ENCODE data around the gene SLC30A7. TPM values are rescaled to one million over a fixed set of nuclear protein-coding genes. Genes with fewer than 3 reads are reported as not detected.
"Not testable (repeated sequence)": the region's sequence is repeated elsewhere in the genome, so short reads cannot be mapped to it uniquely, and the experiment has no call there.

SLC30A7 gene
- total RNA-seq, 1 donor from 2014 or later = 22.2 TPM

DNA sequence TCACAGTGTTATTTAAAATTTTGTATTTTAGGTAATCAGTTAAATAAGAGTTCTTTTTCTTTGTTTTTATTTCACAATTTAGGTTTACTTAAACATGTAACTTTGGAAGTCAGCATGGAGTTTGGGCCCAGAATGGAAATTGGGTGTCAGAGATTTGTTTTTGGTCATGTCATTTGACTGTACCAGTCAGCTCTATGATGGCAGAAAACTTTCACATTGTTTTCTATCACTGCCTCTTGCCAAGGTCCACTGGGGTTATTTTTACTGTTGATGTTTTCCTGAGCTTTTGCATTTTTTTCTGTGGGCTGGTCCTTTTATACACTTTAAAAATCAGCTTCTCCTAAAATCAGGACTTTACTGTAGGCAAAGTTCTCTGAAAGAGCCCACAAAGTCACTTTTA is 54.4 kb downstream of the SLC30A7 start:
- H3K27me3 Mint-ChIP-seq (ENCODE audit: insufficient read depth, low read depth) = no peaks in the 10 kb centered on the region
- Histone ChIP-seq H3K27me3 (no peaks in the 10 kb centered on the region), H3F3A (ENCODE audit: low read depth) (peaks cover 34% of the 10 kb centered on the region), H3K79me2 (ENCODE audit: low read depth) (peaks cover 22% of the 10 kb centered on the region), H2AFZ (replicated peaks) (no peak overlapping the region), H3K9me3 (ENCODE audit: low read depth) (no peaks in the 10 kb centered on the region), H4K20me1 (ENCODE audit: low read depth) (no peaks in the 10 kb centered on the region), H3K36me3 (peaks cover 9% of the 10 kb centered on the region), H3K27ac (peak overlapping the region; percentile 63), H3K4me1 (peaks cover 43% of the 10 kb centered on the region), H3K9ac (no peak overlapping the region), H3K4me2 (peak overlapping the region; percentile 45), H3K4me3 (no peak overlapping the region)
- TF ChIP-seq CTCF (IDR thresholded peaks at IDR 0.05) = no peak
- TF ChIP-seq EZH2 (IDR thresholded peaks at IDR 0.05) = no peak
- no peak for TF ChIP-seq EZH2phosphoT487 (IDR thresholded peaks at IDR 0.05)
- H3K9me3 Mint-ChIP-seq = peaks cover 30% of the 10 kb centered on the region
- H3K4me1 Mint-ChIP-seq = peaks cover 31% of the 10 kb centered on the region
- no peak for DNase-seq (ENCODE audit: low spot score)
- no peak overlapping the region for H3K27ac Mint-ChIP-seq
- peaks cover 50% of the 10 kb centered on the region for H3K36me3 Mint-ChIP-seq
- no peak overlapping the region for H3K4me3 Mint-ChIP-seq

DNA sequence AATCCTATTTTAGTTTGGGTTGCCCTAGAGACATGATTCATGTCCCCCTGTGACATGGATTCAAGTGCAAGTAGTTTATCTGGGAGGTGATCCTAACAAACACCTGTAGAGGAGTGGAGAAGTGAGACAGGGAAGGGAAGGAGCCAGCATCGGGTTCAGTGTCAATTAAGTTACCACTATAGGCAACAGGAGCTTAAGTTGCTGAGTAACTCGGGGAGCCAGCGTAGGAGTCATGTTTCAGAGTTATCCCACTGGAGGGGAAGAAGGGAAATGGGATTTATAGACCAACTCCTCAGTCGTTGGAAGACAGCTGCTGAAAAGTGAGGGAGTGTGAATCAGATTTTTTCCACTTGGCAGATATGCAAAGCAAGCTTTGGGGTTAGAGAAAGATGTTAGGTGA is 54.9 kb downstream of the SLC30A7 start:
- H3K4me3 Mint-ChIP-seq = no peak overlapping the region
- Histone ChIP-seq H3K9me3 (ENCODE audit: low read depth) (no peaks in the 10 kb centered on the region), H4K20me1 (ENCODE audit: low read depth) (no peaks in the 10 kb centered on the region), H3K79me2 (ENCODE audit: low read depth) (peaks cover 18% of the 10 kb centered on the region), H3K9ac (no peak overlapping the region), H3K27ac (peak overlapping the region; percentile 63), H3K27me3 (no peaks in the 10 kb centered on the region), H2AFZ (replicated peaks) (no peak overlapping the region), H3K4me3 (no peak overlapping the region), H3K36me3 (peaks cover 9% of the 10 kb centered on the region), H3K4me2 (peak overlapping the region; percentile 45), H3K4me1 (peaks cover 47% of the 10 kb centered on the region), H3F3A (ENCODE audit: low read depth) (peaks cover 34% of the 10 kb centered on the region)
- peaks cover 30% of the 10 kb centered on the region for H3K9me3 Mint-ChIP-seq
- DNase-seq (ENCODE audit: low spot score) = peak; percentile 49
- peak overlapping the region; percentile 55 for H3K27ac Mint-ChIP-seq
- TF ChIP-seq EZH2phosphoT487 (IDR thresholded peaks at IDR 0.05) (no peak), EZH2 (IDR thresholded peaks at IDR 0.05) (no peak), CTCF (IDR thresholded peaks at IDR 0.05) (no peak)
- H3K27me3 Mint-ChIP-seq (ENCODE audit: insufficient read depth, low read depth) = no peaks in the 10 kb centered on the region
- H3K36me3 Mint-ChIP-seq = peaks cover 46% of the 10 kb centered on the region
- peaks cover 33% of the 10 kb centered on the region for H3K4me1 Mint-ChIP-seq

DNA sequence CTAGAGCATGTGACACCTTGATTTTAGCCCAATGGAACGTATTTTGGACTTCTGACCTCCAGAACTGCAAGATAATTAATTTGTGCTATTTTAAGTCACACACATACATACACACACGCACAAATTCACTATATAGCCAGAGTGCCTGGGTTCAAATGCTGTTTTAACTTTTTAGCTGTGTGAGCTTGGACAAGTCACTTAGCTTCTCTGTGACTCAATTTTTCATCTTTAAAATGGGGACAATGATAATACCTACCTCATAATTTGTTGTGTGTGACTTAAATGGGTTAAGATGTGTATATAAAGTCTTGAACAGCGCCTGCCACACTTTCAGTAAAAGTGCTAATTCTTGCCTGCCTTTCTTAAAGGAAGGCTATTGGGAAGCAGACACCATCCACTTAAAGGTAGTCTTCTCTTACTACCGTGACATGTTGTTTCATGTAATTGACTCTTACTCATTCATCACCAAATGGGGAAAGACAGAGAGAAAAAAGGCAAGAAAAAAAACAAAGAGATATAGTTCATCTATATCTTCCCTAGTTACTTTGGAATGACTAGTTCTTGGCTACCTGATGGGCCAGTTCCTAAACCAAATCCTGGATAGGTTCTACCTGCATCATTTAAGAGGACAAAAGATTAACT is 56.3 kb downstream of the SLC30A7 start:
- H3K27ac Mint-ChIP-seq = no peak overlapping the region
- Histone ChIP-seq H3K9me3 (ENCODE audit: low read depth) (no peaks in the 10 kb centered on the region), H3K4me1 (peaks cover 54% of the 10 kb centered on the region), H3K4me3 (no peak overlapping the region), H3K9ac (no peak overlapping the region), H2AFZ (replicated peaks) (no peak overlapping the region), H3K27me3 (no peaks in the 10 kb centered on the region), H3K4me2 (no peak overlapping the region), H4K20me1 (ENCODE audit: low read depth) (no peaks in the 10 kb centered on the region), H3K27ac (no peak overlapping the region), H3K79me2 (ENCODE audit: low read depth) (peaks cover 14% of the 10 kb centered on the region), H3K36me3 (peaks cover 9% of the 10 kb centered on the region), H3F3A (ENCODE audit: low read depth) (peaks cover 34% of the 10 kb centered on the region)
- H3K27me3 Mint-ChIP-seq (ENCODE audit: insufficient read depth, low read depth) = no peaks in the 10 kb centered on the region
- TF ChIP-seq EZH2 (IDR thresholded peaks at IDR 0.05) (no peak), CTCF (IDR thresholded peaks at IDR 0.05) (no peak), EZH2phosphoT487 (IDR thresholded peaks at IDR 0.05) (no peak)
- peaks cover 16% of the 10 kb centered on the region for H3K9me3 Mint-ChIP-seq
- H3K36me3 Mint-ChIP-seq = peaks cover 31% of the 10 kb centered on the region
- no peak overlapping the region for H3K4me3 Mint-ChIP-seq
- no peak for DNase-seq (ENCODE audit: low spot score)
- H3K4me1 Mint-ChIP-seq = peaks cover 33% of the 10 kb centered on the region

GRCh38 chr1:100952970-100953369 is 57.1 kb downstream of the SLC30A7 start:
- H3K9me3 Mint-ChIP-seq; H4K20me1 ChIP-seq (ENCODE audit: low read depth); H3K36me3 ChIP-seq; H3K9ac ChIP-seq; H3K9me3 ChIP-seq (ENCODE audit: low read depth); H2AFZ ChIP-seq (replicated peaks); H3K4me3 Mint-ChIP-seq; H3K27me3 ChIP-seq; H3K27me3 Mint-ChIP-seq (ENCODE audit: insufficient read depth, low read depth); H3K4me2 ChIP-seq; H3K4me3 ChIP-seq; DNase-seq (ENCODE audit: low spot score): not testable (repeated sequence)
- Histone ChIP-seq H3K27ac (peak overlapping the region; percentile 30), H3K79me2 (ENCODE audit: low read depth) (peaks cover 14% of the 10 kb centered on the region), H3K4me1 (peaks cover 54% of the 10 kb centered on the region), H3F3A (ENCODE audit: low read depth) (peaks cover 34% of the 10 kb centered on the region)
- peaks cover 33% of the 10 kb centered on the region for H3K4me1 Mint-ChIP-seq
- peaks cover 25% of the 10 kb centered on the region for H3K36me3 Mint-ChIP-seq
- peak overlapping the region; percentile 47 for H3K27ac Mint-ChIP-seq
